Activated CD4-positive, alpha-beta T cell treated with anti-CD3 and anti-CD28 coated beads, Interleukin-2, amount 10 ng/mL, durations not matched to agents 7 days and 5 days (primary cell): ENCODE measurements around the gene SYT2. TPM values are rescaled to one million over a fixed set of nuclear protein-coding genes. Genes with fewer than 3 reads are reported as not detected.
"Not testable (repeated sequence)": the region's sequence is repeated elsewhere in the genome, so short reads cannot be mapped to it uniquely, and the experiment has no call there.

Experiments used
- CTCF ChIA-PET: fragments of 350-600 bp; sonication (Branson Sonifier 250); formaldehyde crosslinking; loops from one replicate; lab custom pipeline; 2021; ENCODE audit warnings: antibody characterized with exemption; lab: Charles Lee
- POLR2A ChIA-PET: fragments of 350-600 bp; sonication (Branson Sonifier 250); formaldehyde crosslinking; loops from one replicate; lab custom pipeline; 2021; ENCODE audit warnings: antibody characterized with exemption; lab: Charles Lee
- DNase-seq: peaks from one replicate; pipeline ENCODE4 v3.0.0-alpha.2; 2020
- H3K27ac Mint-ChIP-seq: one replicate; pipeline ENCODE4 v1.8.0; 2021; ENCODE audit warnings: mild to moderate bottlenecking, moderate library complexity, mixed read lengths
- H3K27me3 Mint-ChIP-seq: one replicate; pipeline ENCODE4 v1.8.0; 2021; ENCODE audit warnings: mixed read lengths
- H3K36me3 Mint-ChIP-seq: one replicate; pipeline ENCODE4 v1.8.0; 2021; ENCODE audit warnings: low read depth, mixed read lengths
- H3K4me1 Mint-ChIP-seq: one replicate; pipeline ENCODE4 v1.8.0; 2021; ENCODE audit warnings: mixed read lengths
- H3K4me3 Mint-ChIP-seq: one replicate; pipeline ENCODE4 v1.8.0; 2021; ENCODE audit warnings: mild to moderate bottlenecking, moderate library complexity, mixed read lengths
- H3K9me3 Mint-ChIP-seq: one replicate; pipeline ENCODE4 v1.8.0; 2021; ENCODE audit warnings: mixed read lengths
- total RNA-seq, 2 experiments: library from RNA; stranded (reverse); gene quantifications; one replicate each; pipeline ENCODE4 v1.2.3, GENCODE V29; 2021

The SYT2 gene
- not detected for total RNA-seq

GRCh38 chr1:202710070-202711045, at the start of gene SYT2:
SYT2 (minus strand) TSS chr1:202710454; CDS start chr1:202605772, 104,682 bp downstream.
- H3K27me3 Mint-ChIP-seq, result peaks cover 77% of the 10 kb centered on the region
- H3K4me3 Mint-ChIP-seq, result no peak within 1 kb of the TSS
- no peak within 1 kb of the TSS for H3K27ac Mint-ChIP-seq
- H3K9me3 Mint-ChIP-seq, result no peaks in the 10 kb centered on the region
- DNase-seq, result peak; percentile 28
- ChIA-PET POLR2A (no interaction called here), CTCF (interaction anchor here (0.6 to 2.0 kb wide), 5 partner anchors 8 to 545 kb away, joined by 3 to 5 read pairs (median 4); no protein-coding TSS in a partner anchor)
- no peaks in the 10 kb centered on the region for H3K4me1 Mint-ChIP-seq
- no peaks in the 10 kb centered on the region for H3K36me3 Mint-ChIP-seq

- Mint-ChIP-seq H3K4me1 (no peaks in the 10 kb centered on the region), H3K27ac (no peak overlapping the region), H3K36me3 (peaks cover 35% of the 10 kb centered on the region), H3K9me3 (no peaks in the 10 kb centered on the region), H3K4me3 (no peak overlapping the region), H3K27me3 (no peaks in the 10 kb centered on the region)
- POLR2A ChIA-PET, result no interaction called here
- CTCF ChIA-PET, result no interaction called here
- DNase-seq, result no peak
Measured at GRCh38 chr1:202756391-202756790, 46.1 kb upstream of the SYT2 start.

GRCh38 chr1:202754293-202754692, 44.0 kb upstream of the SYT2 start:
- ChIA-PET POLR2A (no interaction called here), CTCF (no interaction called here)
- Mint-ChIP-seq H3K4me3 (no peak overlapping the region), H3K4me1 (no peaks in the 10 kb centered on the region), H3K9me3 (no peaks in the 10 kb centered on the region), H3K27me3 (no peaks in the 10 kb centered on the region), H3K36me3 (peaks cover 34% of the 10 kb centered on the region), H3K27ac (no peak overlapping the region)
- no peak for DNase-seq

- Mint-ChIP-seq H3K36me3 (peaks cover 36% of the 10 kb centered on the region), H3K27ac (no peak overlapping the region), H3K9me3 (no peaks in the 10 kb centered on the region), H3K4me3 (no peak overlapping the region), H3K4me1 (no peaks in the 10 kb centered on the region), H3K27me3 (no peaks in the 10 kb centered on the region)
- ChIA-PET CTCF (no interaction called here), POLR2A (no interaction called here)
- DNase-seq, result no peak
Measured at GRCh38 chr1:202752774-202753173, 42.5 kb upstream of the SYT2 start.

GRCh38 chr1:202750761-202751160, 40.5 kb upstream of the SYT2 start:
- H3K4me1 Mint-ChIP-seq, result no peaks in the 10 kb centered on the region
- ChIA-PET POLR2A (no interaction called here), CTCF (interaction anchor here (0.6 to 1.2 kb wide), 5 partner anchors 31 to 698 kb away, joined by 3 to 4 read pairs (median 3); partner anchors contain the start of gene RABIF)
- H3K4me3 Mint-ChIP-seq, result no peak overlapping the region
- H3K27me3 Mint-ChIP-seq, result no peaks in the 10 kb centered on the region
- H3K9me3 Mint-ChIP-seq, result no peaks in the 10 kb centered on the region
- H3K36me3 Mint-ChIP-seq, result peaks cover 38% of the 10 kb centered on the region
- DNase-seq, result no peak
- H3K27ac Mint-ChIP-seq, result no peak overlapping the region

GRCh38 chr1:202750024-202750423, 39.8 kb upstream of the SYT2 start:
- Mint-ChIP-seq H3K9me3 (peaks cover 1% of the 10 kb centered on the region), H3K36me3 (peaks cover 41% of the 10 kb centered on the region), H3K4me3 (no peak overlapping the region), H3K27me3 (no peaks in the 10 kb centered on the region), H3K4me1 (no peaks in the 10 kb centered on the region), H3K27ac (no peak overlapping the region)
- CTCF ChIA-PET, result interaction anchor here (0.6 to 1.3 kb wide), 4 partner anchors 30 to 697 kb away, joined by 3 to 4 read pairs (median 3); no protein-coding TSS in a partner anchor
- no peak for DNase-seq
- POLR2A ChIA-PET, result no interaction called here

- DNase-seq, result no peak
- no peak overlapping the region for H3K4me3 Mint-ChIP-seq
- ChIA-PET CTCF (interaction anchor here (0.7 to 1.4 kb wide), 3 partner anchors 17 to 297 kb away, joined by 3 read pairs; no protein-coding TSS in a partner anchor), POLR2A (no interaction called here)
- peaks cover 5% of the 10 kb centered on the region for H3K9me3 Mint-ChIP-seq
- H3K27ac Mint-ChIP-seq, result no peak overlapping the region
- no peaks in the 10 kb centered on the region for H3K4me1 Mint-ChIP-seq
- H3K27me3 Mint-ChIP-seq, result no peaks in the 10 kb centered on the region
- H3K36me3 Mint-ChIP-seq, result peaks cover 61% of the 10 kb centered on the region
Measured at GRCh38 chr1:202745323-202745888, 35.2 kb upstream of the SYT2 start.

GRCh38 chr1:202744770-202745169, 34.5 kb upstream of the SYT2 start:
- H3K27me3 Mint-ChIP-seq, result not testable (repeated sequence)
- H3K36me3 Mint-ChIP-seq, result peaks cover 61% of the 10 kb centered on the region

GRCh38 chr1:202742496-202742895, 32.2 kb upstream of the SYT2 start:
- peaks cover 5% of the 10 kb centered on the region for H3K9me3 Mint-ChIP-seq
- H3K36me3 Mint-ChIP-seq, result peaks cover 57% of the 10 kb centered on the region
- CTCF ChIA-PET, result interaction anchor here (0.6 to 1.1 kb wide), 2 partner anchors 18 to 1140 kb away, joined by 3 to 4 read pairs; no protein-coding TSS in a partner anchor
- POLR2A ChIA-PET, result no interaction called here
- no peak overlapping the region for H3K27ac Mint-ChIP-seq
- no peak overlapping the region for H3K4me3 Mint-ChIP-seq
- DNase-seq, result no peak
- H3K4me1 Mint-ChIP-seq, result no peaks in the 10 kb centered on the region
- no peaks in the 10 kb centered on the region for H3K27me3 Mint-ChIP-seq

More at GRCh38 chr1:202744770-202745169, 34.5 kb upstream of the SYT2 start:
- H3K4me3 Mint-ChIP-seq, H3K4me1 Mint-ChIP-seq, DNase-seq, H3K27ac Mint-ChIP-seq, POLR2A ChIA-PET, H3K9me3 Mint-ChIP-seq: not testable (repeated sequence)
- CTCF ChIA-PET, result interaction anchor here (1.4 kb wide), 1 partner anchor 16 kb away, joined by 3 read pairs; no protein-coding TSS in a partner anchor

- Mint-ChIP-seq H3K9me3 (no peaks in the 10 kb centered on the region), H3K4me1 (no peaks in the 10 kb centered on the region), H3K36me3 (peaks cover 48% of the 10 kb centered on the region), H3K27ac (no peak overlapping the region), H3K4me3 (no peak overlapping the region), H3K27me3 (no peaks in the 10 kb centered on the region)
- no peak for DNase-seq
- ChIA-PET CTCF (interaction anchor here (1.1 to 1.5 kb wide), 3 partner anchors 8 to 452 kb away, joined by 3 to 4 read pairs (median 3); no protein-coding TSS in a partner anchor), POLR2A (no interaction called here)
Measured at GRCh38 chr1:202733251-202733650, 23.0 kb upstream of the SYT2 start.

- H3K9me3 Mint-ChIP-seq, result no peaks in the 10 kb centered on the region
- H3K4me3 Mint-ChIP-seq, result no peak overlapping the region
- no peaks in the 10 kb centered on the region for H3K27me3 Mint-ChIP-seq
- CTCF ChIA-PET, result interaction anchor here (0.6 to 2.4 kb wide), 4 partner anchors 9 to 297 kb away, joined by 3 to 10 read pairs (median 4); no protein-coding TSS in a partner anchor
- POLR2A ChIA-PET, result no interaction called here
- DNase-seq, result no peak
- no peak overlapping the region for H3K27ac Mint-ChIP-seq
- peaks cover 48% of the 10 kb centered on the region for H3K36me3 Mint-ChIP-seq
- H3K4me1 Mint-ChIP-seq, result no peaks in the 10 kb centered on the region
Measured at GRCh38 chr1:202728951-202729350, 18.7 kb upstream of the SYT2 start.

- ChIA-PET POLR2A (no interaction called here), CTCF (interaction anchor here (0.8 to 2.1 kb wide), 3 partner anchors 8 to 126 kb away, joined by 3 to 5 read pairs (median 4); no protein-coding TSS in a partner anchor)
- Mint-ChIP-seq H3K27ac (no peak overlapping the region), H3K27me3 (no peaks in the 10 kb centered on the region), H3K4me1 (no peaks in the 10 kb centered on the region), H3K36me3 (peaks cover 29% of the 10 kb centered on the region), H3K4me3 (no peak overlapping the region), H3K9me3 (no peaks in the 10 kb centered on the region)
- DNase-seq, result no peak
Measured at GRCh38 chr1:202725526-202725925, 15.3 kb upstream of the SYT2 start.
